HG03045 (cell line): ENCODE data around the gene ZNF664.
"Not testable (repeated sequence)": the region's sequence is repeated elsewhere in the genome, so short reads cannot be mapped to it uniquely, and the experiment has no call there.

ENCODE experiments used
- ATAC-seq: cut with Tn5 transposase; IDR thresholded peaks from one replicate; pipeline ENCODE4 v1.9.1; 2021; ENCODE audit warnings: mild to moderate bottlenecking, moderate library complexity; ENCODE audit not compliant: unreplicated experiment

ZNF664 gene

DNA sequence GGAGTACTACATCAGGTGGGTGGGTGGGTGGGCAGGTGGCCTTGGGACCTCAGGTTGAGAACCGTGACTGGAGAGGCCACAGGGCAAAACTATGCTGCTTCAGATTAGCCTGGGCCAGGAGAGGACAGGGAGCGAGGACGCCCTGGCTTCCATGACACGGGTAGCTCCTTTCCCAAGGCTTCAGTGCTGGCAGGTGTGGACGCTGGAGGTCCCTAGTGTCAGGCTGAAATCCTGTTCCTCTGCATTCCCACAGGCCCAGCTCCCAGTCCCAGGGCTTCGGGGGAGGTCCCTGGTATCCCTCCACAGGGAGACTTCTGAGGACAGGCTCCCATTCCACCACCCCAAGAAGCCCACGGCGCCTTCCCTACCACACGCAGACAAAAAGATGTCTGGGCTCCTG lies 32.0 kb upstream of the ZNF664 start:
- ATAC-seq = no peak

DNA sequence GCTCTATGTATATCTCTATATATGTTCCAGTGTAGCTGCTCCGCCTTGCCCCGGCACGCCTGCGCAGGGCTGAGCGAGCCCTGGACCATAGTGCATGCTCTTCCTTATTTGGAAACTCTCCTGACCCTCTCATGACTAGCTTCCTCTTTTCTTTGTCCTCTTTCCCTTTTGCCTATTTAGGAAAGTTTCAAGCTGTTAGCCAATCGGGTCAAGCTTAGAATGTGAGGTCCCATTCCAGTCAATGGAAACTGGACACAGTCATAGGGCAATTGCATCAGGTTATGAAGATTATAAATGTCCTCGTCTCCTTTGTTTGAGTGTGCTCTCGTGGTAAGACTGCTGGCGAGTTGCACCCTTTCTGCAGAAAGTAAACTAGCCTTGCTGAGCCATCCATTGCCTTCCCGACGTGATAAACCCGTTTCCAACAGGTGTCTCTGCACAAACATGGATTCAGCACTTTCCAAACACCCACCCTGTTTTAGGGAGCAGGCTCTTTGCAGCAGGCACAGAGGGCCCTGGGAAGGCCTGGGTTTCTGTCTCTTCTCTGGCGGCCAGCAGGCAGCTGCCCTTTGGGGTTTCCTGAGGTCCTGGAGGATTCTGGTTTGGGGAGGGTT lies 31.3 kb upstream of the ZNF664 start:
- no peak for ATAC-seq

DNA sequence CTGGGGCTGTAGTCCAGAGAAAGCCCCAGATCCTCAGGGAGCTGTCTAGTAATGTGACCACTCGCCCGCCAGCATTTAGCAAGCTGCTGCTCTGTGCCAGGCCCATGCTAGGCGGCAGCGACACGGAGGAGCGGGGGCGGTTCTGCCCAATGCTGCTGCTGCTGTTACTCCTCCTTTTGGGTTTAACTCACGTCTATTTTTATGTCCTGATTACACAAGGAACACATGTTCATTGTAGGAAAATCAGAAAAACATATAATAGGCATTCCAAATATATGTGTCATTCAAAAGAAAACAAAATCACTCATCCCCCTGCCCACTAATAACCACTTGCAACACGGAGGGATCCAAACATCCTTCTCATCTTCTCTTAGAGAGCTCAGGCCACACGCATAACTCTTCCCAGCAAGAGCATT lies 30.8 kb upstream of the ZNF664 start:
- no peak for ATAC-seq

DNA sequence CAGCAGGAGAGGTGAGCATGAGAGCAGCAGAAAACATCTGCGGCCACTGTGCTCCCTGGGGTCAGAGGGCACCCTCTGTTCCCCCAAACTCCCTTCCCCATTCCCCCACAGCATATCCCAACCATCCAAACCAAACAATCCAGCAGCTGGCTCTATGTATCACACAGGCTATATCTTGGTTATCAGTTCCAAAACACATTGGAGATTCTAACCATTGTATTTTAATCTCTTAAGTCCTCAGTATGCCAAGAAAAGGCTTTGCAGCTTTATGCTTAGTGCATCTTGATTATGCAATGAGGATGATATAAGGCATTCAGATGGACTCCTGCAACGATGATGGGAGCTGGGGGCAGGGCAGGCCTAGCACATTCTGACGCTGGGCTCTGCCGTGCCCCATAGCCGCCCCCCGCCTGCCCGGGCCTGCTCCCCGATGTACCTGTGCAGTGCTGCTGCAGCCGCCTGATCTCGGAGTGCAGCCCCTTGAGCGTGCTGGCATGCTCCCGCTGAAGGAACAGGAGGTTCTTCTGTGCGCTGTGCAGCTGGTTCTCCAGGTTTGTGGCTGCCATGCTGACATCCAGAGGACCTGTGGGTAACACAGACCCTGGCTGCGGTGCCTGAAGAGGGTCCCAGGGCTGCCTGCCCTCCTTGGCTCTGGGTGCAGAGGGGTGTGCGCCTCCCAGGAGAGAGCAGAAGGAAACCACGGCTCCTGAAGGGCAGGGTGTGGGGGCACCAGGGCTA lies 29.9 kb upstream of the ZNF664 start:
- ATAC-seq = no peak

DNA sequence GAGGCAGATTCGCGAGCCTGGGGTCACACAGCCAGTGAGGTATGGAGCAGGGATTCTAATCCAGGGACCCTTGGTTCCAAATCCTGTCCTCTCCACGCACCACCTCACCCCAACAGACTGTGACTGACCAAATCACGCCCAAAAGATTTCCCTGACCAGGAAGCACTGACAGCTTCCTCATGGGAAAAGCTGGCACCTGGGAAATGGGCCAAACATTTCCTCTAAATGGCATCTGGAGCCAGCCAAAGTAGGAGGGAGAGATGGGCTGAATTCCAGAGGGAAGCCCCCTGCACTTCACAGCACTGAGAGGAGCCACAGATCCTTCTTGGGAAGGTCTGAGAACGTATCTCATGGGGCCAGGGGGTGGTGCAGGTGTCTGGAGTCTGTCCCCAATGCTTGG lies 29.2 kb upstream of the ZNF664 start:
- ATAC-seq = no peak

DNA sequence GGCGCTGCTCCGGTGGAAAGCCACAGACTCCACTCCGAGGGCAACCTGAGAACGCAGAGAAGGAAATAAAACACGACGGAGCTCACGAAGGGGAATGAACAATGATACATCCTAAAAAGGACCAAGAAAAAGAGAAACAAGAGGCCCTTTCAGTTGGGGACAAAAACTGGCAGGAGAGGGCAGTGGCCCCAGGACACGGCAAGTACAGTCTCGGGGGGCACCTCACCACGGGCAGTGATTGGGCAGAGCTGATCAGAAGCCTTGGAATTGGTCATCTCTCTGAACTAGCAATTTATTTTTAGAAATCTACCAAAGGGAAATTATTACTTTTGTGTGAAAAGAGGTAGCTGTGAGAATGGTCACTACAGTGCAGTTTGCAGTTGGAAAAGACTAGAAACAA lies 28.3 kb upstream of the ZNF664 start:
- no peak for ATAC-seq

DNA sequence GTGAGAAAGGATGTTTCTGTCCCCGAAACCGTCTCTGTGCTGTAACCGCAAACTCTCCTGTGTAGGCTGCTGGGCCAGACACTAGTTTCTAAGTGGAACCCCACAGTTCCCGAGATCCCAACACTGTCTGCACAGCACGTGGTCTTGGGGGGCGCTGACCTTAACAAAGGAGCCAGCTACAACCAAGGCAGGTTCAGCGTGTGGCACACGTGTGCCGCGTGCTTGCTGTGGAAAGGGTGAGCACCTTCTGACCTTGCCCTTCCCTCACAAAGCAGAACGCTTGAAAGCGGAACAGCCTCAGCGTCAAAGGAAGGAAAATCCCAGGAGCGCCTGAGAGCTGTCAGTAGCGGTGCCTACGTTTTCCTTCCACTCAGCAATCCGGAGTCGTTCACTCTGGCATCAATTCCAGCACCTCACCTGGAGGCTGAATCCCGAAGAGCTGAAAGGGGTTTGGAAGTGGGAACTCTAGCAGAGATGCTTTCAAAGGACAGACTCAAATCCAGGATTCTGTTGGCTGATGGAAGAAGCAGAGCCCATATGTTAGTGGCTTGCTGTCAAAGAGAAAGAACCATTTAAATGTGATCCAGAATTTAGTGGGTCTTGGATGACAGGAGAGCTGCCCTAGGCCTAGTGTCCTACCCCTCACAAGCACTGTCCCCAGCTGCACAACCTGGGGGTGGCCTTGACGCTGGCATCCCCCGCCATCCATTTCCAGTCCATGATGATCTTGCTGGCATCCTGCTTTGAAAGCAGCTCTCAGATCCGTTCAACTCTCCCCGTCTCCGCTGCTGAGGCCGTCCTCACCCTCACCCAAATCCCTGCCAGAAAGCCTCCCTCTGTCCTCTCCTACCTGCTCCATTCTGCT lies 27.5 kb upstream of the ZNF664 start:
- no peak for ATAC-seq

DNA sequence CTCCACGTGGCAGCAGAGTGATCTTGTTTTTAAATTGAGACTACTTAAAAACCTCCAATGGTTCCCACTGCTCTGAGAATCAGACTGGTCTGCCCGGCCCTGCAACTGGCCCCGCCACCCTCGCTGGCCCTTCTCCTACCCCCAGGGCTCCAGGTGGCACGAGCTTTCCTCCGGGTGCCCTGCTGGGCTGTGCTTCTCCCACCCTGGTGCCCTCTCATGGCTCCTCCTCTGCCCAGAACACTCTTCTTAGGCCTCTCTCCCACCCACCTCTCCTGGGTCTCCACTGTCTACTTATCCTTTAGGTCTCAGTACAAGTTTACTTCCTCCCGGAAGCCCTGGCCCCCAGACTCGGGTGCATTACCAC lies 26.9 kb upstream of the ZNF664 start:
- no peak for ATAC-seq

DNA sequence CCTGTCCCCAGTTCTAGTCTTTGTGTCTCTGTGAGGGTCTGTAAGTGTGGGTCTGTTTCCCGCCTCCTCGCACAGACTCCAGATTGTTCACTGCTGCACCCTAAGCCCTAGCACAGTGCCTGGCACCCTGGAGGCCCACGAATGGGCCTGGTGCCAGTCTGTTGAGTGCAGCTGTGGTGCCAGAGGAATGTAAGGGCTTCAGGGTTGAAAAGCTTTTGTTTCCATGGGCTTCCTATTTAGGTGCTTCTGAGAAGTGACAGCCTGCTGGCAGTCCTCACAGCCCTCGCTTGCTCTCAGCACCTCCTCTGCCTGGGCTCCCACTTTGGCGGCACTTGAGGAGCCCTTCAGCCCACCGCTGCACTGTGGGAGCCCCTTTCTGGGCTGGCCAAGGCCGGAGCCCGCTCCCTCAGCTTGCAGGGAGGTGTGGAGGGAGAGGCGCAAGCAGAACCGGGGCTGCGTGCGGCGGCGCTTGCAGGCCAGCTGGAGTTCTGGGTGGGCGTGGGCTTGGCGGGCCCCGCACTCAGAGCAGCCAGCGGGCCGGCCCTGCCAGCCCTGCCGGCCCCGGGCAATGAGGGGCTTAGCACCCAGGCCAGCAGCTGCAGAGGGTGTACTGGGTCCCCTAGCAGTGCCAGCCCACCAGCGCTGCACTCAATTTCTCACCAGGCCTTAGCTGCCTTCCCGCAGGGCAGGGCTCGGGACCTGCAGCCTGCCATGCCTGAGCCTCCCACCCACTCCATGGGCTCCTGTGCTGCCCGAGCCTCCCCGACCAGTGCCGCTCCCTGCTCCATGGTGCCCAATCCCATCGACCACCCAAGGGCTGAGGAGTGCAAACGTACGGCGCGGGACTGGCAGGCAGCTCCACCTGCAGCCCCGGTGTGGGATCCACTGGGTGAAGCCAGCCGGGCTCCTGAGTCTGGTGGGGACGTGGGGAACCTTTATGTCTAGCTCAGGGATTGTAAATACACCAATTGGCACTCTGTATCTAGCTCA lies 26.2 kb upstream of the ZNF664 start:
- ATAC-seq = not testable (repeated sequence)

DNA sequence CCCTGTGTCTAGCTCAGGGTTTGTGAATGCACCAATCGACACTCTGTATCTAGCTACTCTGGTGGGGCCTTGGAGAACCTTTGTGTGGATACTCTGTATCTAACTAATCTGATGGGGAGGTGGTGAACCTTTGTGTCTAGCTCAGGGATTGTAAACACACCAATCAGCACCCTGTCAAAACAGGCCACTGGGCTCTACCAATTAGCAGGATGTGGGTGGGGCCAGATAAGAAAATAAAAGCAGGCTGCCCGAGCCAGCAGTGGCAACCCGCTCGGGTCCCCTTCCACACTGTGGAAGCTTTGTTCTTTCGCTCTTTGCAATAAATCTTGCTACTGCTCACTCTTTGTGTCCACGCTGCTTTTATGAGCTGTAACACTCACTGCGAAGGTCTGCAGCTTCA lies 25.5 kb upstream of the ZNF664 start:
- not testable (repeated sequence) for ATAC-seq

DNA sequence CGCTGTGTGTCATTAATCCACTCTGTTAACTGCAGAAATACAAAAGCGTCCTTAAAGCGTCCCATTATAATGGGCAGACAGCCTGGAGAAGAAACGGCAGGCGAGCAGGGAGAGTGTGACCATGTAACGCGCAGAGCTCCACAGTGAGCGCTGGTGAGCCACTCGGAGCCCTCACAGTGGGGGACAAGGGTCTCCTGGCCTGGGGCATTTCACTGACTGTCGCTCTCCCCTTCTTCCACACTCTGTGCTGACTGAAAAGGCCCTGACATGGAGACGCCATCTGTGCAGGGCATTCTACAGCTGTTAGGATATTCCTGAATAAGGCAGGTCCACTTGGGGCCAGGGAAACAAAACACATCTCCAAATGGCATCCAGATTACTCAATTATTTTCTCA lies 24.6 kb upstream of the ZNF664 start:
- ATAC-seq = no peak

DNA sequence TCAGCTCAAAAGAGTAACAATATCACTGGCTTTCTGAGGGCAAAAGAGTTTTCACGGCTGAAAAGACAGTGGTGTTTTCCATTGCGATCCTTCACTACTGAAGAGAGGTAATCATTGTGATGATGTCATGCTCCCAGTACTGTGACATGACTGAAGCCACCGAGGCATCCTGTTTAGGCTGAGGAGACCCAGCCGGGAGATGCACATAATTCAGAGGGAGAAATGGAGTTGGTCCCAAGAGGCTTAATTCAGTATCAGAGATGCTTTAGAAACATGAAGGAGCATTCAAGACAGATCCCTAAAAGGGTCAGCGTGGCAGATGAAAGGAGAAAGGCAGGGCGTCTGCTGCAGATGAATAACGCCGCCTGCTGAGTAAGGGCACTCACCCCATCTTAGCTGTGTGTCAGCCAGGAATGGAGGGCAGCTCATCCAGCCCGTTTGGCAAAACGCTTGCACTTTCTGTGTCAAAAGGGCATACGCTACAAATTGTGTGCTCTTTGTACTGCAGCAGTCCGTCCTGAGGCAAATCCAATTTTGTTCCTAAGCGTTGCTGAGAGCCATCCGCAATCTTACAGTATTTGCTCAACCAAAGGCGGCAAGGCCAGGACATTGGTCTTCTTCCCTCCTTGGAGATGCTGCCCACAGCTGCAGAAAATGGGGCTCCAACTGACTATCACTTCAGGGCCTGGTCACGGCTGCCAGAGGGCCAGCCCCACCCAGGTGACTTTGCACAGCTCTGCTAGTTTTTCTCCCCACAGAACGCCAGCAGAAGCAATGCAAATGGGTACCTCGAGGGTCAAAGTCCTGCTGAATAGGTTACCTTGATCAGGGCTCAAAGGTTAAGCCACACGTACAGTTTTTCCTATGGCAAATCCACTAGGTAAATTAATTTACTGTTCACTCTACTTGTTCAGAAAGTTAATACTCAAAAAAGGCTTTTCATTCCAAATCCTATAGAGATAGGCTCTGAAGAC lies 23.9 kb upstream of the ZNF664 start:
- no peak for ATAC-seq

DNA sequence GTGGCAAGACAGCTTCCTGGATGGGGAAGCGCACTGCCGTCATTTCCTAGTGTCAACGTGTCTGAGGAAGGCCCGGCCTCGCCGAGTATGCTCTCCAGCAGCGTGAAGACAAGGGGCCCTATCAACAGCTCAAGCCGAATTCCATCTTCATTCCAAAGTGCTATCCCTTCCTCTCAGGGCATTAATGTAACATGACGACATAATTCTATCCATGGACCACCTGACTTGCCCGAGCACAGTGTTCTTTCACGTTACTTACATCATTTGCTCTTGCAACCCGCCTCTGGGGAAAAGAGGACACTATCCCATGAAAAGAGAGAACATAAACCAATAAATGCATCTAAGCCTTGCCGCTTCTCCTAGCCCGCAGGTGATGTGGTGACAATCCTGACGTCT lies 23.2 kb upstream of the ZNF664 start:
- no peak for ATAC-seq

DNA sequence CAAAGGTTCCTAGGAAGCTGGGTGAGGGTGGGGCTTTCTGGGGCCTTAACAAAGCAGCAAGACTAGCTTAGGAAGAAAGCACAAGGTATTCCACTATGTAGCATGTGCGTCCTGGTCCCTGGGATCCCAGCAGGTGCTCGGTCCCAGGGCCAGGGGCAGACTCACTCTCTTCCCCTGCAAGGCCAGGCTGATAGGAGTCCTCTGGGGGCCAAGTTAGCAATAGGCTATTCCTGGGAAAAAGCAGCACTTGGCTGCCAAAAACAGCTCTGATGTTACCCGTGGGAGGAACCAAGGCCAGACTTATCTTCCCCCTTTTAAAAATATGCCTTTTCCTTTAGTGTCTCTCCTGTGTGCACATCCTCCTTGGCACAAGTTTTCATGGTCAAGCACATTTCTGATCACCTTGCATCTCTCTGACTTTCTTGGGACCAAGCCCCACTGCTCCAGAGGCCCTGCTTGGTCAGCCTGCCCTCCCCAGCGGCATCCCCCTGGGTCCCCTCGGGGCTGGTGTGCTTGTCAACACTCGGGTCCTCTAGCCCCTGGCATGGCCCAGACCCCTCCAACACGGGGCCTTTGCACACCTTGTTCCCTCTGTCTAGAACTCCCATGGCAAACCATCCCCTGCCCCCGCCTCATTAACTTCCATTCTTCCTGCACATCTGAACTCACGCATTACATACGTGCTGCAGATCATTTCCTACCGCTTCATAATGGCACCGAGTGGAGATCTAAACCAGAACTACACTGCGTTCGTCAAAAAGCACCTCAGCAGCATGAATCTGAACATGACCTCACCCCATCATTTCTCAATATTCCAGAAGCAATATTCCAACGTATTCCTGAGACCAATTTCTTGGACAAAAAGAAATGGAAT lies 22.3 kb upstream of the ZNF664 start:
- ATAC-seq = no peak

DNA sequence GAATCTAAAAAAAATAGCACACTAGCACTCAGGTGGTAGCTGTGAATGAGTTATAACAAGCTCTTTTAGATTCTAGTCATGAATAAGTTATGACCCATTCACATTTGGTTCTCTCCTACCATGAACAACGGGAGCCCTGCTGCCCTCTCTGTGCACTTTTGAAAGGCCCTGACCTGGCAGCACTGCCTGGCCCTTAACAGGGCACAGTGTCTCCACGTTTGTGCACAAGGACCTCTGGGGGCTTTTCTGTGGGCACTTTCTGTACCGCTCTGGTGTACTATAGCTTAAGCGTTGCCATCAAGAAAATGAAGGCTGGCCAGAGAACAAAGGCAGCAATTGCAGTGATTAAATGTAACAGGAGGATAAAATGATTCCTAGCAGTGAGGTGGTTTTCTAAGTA lies 21.5 kb upstream of the ZNF664 start:
- ATAC-seq = no peak

DNA sequence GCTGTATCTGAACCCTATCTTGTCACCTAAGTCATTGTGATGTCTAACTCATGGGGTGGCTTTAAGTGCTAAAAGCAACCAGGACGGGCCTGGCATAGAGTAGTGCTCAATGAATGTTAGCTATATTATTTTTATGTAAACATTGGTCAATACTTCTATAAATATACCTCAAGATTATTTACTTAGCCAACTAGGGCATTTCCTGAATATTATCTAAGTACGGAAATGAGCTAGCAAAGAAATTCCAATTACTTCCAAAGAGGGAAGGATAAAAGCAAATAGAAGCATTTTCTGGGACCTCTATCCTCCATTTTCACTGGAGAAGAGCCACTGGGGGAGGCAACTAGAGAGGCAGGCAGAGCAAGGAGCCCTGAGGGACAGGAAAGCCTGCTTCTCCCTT lies 21.0 kb upstream of the ZNF664 start:
- no peak for ATAC-seq

DNA sequence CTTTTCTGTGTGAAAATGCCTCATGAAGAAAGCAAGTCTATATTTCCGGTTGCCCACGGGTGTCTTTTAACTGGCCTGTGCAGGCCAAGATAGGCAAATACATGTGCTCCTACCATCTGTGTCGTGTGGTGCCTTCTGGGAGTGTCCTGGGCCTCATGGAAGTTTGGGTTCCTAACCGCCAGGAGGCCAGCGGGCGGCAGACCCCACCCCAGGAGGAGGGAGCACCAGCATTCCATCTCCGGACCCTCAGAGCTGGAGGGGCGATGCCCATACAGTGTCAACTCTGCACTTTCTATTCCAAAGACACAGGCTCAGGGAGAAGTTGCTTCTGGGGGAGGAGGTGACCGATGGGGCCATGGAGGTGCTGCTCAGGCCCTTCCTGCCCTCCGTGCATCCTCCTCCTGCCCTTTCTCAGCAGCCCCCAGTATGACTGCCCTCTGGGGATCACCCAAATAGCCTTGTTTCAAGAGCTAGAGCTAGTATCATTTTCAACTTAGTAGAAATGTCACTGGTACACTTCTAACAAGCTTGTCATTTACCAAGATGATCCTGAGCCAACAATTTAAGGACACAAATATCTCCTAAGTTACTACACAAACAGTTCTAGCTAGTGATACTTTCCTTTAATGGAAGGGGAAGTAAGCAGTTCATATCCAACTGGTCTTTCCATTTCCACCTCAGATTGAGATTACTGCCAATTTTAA lies 18.2 kb upstream of the ZNF664 start:
- ATAC-seq = no peak

DNA sequence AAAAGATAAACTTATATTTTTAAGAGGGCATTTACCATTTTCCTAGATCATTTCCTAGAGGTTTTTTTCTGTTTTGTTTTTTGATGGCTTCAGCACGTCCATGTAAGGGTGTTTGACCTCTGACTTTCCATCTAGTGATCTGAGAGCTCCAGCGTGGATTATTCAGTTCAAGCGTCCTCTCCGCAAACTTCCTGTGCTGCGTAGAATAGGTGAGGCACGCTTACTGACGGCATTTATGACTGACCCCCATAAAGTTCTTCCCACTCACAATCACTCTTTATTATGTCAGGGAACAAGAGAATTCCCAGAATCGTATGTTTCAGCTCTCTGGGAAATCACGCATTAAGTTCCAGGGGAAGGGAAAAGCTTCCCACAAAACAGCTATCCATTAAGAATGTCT lies 16.8 kb upstream of the ZNF664 start:
- ATAC-seq = no peak
